DND-41 (cell line): ENCODE measurements around the gene KLK1.

ENCODE experiments used
- EZH2 ChIP-seq: IDR thresholded peaks from 3 replicates; pipeline ENCODE4 v1.6.1; 2012; ENCODE audit warnings: borderline replicate concordance, low read depth, mild to moderate bottlenecking, moderate library complexity, low read length, inconsistent platforms; ENCODE audit not compliant: severe bottlenecking
- TF ChIP-seq, protein P1 (sequence below): IDR thresholded peaks from 2 replicates; pipeline ENCODE4 v1.5.1; 2012; ENCODE audit warnings: borderline replicate concordance, low read length, moderate library complexity, mild to moderate bottlenecking; ENCODE audit not compliant: poor library complexity, severe bottlenecking; ENCODE audit errors: extremely low read depth

DNA sequence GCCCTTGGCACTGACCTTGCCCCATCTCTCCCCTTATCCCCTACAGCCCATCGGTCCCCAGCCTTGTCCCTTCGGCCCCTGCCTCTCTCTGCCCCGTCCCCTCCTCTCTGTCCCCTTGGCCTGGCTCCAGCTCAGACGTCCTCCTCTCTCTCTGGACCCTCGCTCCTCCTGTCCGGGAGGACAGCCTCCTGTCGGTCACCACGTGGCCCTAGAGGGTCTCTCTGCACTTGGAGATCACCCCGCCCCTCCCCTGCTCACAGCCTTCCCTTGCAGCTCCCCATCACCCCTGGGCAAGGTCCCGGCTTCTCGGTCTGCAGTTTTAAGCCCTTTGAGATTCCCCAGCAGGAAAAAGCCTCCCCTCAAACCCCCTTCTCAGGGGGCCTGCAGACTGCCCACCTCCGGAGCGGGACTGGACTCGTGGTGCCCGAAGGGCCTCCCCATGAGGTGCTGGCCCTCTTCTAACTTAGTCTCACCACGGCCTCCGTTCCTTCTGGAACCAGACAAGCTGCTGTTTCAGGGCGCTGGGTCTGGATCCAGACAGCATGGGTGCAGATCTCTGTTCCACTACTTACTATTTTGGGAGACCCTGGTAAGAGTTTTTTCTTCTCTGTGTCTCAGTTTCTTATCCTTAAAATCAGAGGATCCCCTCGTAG lies 13.1 kb upstream of the KLK1 start:
- TF ChIP-seq, protein P1, sequence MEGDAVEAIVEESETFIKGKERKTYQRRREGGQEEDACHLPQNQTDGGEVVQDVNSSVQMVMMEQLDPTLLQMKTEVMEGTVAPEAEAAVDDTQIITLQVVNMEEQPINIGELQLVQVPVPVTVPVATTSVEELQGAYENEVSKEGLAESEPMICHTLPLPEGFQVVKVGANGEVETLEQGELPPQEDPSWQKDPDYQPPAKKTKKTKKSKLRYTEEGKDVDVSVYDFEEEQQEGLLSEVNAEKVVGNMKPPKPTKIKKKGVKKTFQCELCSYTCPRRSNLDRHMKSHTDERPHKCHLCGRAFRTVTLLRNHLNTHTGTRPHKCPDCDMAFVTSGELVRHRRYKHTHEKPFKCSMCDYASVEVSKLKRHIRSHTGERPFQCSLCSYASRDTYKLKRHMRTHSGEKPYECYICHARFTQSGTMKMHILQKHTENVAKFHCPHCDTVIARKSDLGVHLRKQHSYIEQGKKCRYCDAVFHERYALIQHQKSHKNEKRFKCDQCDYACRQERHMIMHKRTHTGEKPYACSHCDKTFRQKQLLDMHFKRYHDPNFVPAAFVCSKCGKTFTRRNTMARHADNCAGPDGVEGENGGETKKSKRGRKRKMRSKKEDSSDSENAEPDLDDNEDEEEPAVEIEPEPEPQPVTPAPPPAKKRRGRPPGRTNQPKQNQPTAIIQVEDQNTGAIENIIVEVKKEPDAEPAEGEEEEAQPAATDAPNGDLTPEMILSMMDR = no peak
- TF ChIP-seq EZH2 = no peak
